Adrenal gland (tissue), 12 donors: ENCODE data around the gene PARD6B. TPM values are rescaled to one million over a fixed set of nuclear protein-coding genes. Genes with fewer than 3 reads are reported as not detected.

Experiments
- DNase-seq, 7 donors: peaks; one replicate each; pipeline ENCODE4 v3.0.0-alpha.2; 2019 to 2020
- H3K27ac ChIP-seq, 5 donors: fragments of 200-600 bp; sonication (generic) in 4 of 5; 1 replicate in 3 of 5; 2 replicates in 2 of 5; pipeline versions ENCODE4 v1.5.1 to v1.8.0; 2016 to 2020; ENCODE audit warnings: mild to moderate bottlenecking in 1 of 5
- H3K27me3 ChIP-seq: fragments of 200-600 bp; 2 replicates; pipeline ENCODE4 v1.8.0; 2021
- H3K36me3 ChIP-seq, 2 donors: fragments of 200-600 bp; replicated peaks in 1 of 2; 1 replicate in 1 of 2; 2 replicates in 1 of 2; pipeline versions ENCODE4 v1.5.1 to v1.8.0; 2018 to 2022
- H3K4me1 ChIP-seq, 2 donors: fragments of 200-600 bp; replicated peaks in 1 of 2; 1 replicate in 1 of 2; 2 replicates in 1 of 2; pipeline versions ENCODE4 v1.5.1 to v1.8.0; 2018 to 2021
- H3K4me3 ChIP-seq, 4 donors: fragments of 200-600 bp; sonication (generic) in 3 of 4; one replicate each; pipeline ENCODE4 v1.5.1; 2016 to 2018
- H3K9me3 ChIP-seq, 3 donors: fragments of 200-600 bp; sonication (generic) in 1 of 3; replicated peaks in 1 of 3; 1 replicate in 2 of 3; 2 replicates in 1 of 3; pipeline versions ENCODE4 v1.5.1 to v1.8.0; 2016 to 2021
- CTCF ChIP-seq, 6 experiments: fragments of 450-650 bp in 4 of 6; fragments of 200-600 bp in 2 of 6; sonication (generic) in 1 of 6; IDR thresholded peaks; 1 replicate in 5 of 6; 2 replicates in 1 of 6; pipeline versions ENCODE4 v1.5.1 to v1.8.0; 2016 to 2021; ENCODE audit warnings: antibody characterized with exemption in 6 of 6, mild to moderate bottlenecking in 2 of 6, moderate library complexity in 1 of 6
- POLR2A ChIP-seq, 2 donors: fragments of 450-650 bp; IDR thresholded peaks; one replicate each; pipeline ENCODE4 v1.6.1; 2017; ENCODE audit warnings: antibody characterized with exemption in 2 of 2, mild to moderate bottlenecking in 2 of 2, moderate library complexity in 1 of 2
- WGBS, 4 donors: extraction: QIAGEN DNeasy Blood & Tissue Kit in 2 of 4; methylation state at CpG; one replicate each; pipeline versions ENCODE4 v1.1.5 to v1.1.7; 2013 to 2017; 5-methylcytosine and 5-hydroxymethylcytosine counted together
- intact Hi-C, 2 donors: fragments of 100-400 bp; cut with DNase I; formaldehyde crosslinking; loops; one replicate each; pipeline versions ENCODE4 v1.14.1 to v1.15.0; 2022 to 2023
- polyA plus RNA-seq, 3 donors: library from polyadenylated mRNA; stranded (reverse); fragments of 200-250 nt in 2 of 3; fragments of 350-450 nt in 1 of 3; fragmentation: Illumina TruSeq in 1 of 3; extraction: RNeasy Lipid Tissue Mini Kit (QIAGEN cat#74804) in 1 of 3; gene quantifications; one replicate each; pipeline ENCODE4 v1.2.3, GENCODE V29; 2013 to 2014
- total RNA-seq, 9 donors: library from RNA; depleted of rRNA in 4 of 9; stranded (reverse); fragments of >200 nt in 4 of 9; fragments of 120-200 nt in 1 of 9; fragmentation: NEBNext Ultra II Directional in 1 of 9; extraction: Animal tissue kit (Norgen Biotek cat#: 25700) in 1 of 9; gene quantifications; one replicate each; pipeline versions ENCODE4 v1.1.0 to v1.2.4, GENCODE V29; 2013 to 2023
- donor health status: healthy with polysubstance abuse.
- donor health status: Bipolar disorder and iron deficiency.
- donor health status: DM: yes; HTN: yes; CAD: no.
- donor health status: DM: no; HTN: no; CAD: no.
- donor health status: DM: no; HTN: no; CAD: no.
- donor health status: DM: yes; HTN: yes; CAD: no.

The PARD6B gene
- total and polyA plus RNA-seq, 12 donors, result 1.1 to 10.8 (median 5.3) TPM

DNA sequence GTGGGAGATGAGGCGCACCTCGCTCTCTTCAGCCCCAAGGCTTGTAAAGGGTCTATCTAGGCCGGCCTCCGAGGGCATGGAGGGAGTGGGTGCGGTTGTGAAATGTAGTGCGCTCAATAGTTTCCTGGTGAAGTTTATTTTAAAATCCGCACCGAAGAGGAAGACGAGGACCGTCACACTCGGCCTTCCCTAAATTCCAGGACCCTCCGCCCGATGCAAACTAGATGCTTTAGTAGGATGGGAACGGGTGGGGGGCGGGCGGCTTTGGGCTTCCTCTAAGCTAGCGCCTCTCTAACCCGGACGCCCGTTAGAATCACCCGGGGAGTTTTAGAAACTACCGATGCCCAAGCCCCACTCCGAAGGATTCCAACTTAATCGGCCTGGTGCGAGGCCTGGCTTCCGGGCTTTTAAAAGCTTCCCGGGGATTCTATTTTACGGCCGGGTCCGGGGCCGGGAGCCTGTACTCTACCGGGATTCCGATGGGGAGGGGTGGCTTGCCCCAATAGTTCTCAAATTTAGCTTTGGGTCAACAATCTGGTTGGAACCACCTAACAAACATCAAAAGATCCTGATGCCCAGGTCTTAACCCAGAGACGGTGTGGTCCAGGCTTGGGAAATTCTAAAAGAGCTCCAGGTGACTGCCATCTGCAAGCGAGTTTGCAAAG lies 62.9 kb downstream of the PARD6B start:
- Histone ChIP-seq H3K4me3 (peak overlapping the region in 1 of 4 donors; percentile 92), H3K9me3 (no peaks in the 10 kb centered on the region), H3K36me3 (no peaks in the 10 kb centered on the region), H3K4me1 (peaks cover 3 to 20% of the 10 kb centered on the region in 2 donors), H3K27me3 (no peaks in the 10 kb centered on the region), H3K27ac (no peak overlapping the region)
- peak in 2 of 6 experiments; percentile 20 to 39 for TF ChIP-seq CTCF (IDR thresholded peaks at IDR 0.05)
- no peak for TF ChIP-seq POLR2A (IDR thresholded peaks at IDR 0.05)
- DNase-seq, result peak in 2 of 7 donors; percentile 24 to 31
- WGBS, 4 donors, result 16 to 19% (median 18%) methylated on average over 16 to 35 of the region's 35 CpGs
- intact Hi-C loops, result loop anchor here (5.0 to 10.0 kb wide), 2 partner anchors 133 to 510 kb away; no protein-coding TSS in a partner anchor

GRCh38 chr20:50794846-50795634 lies 63.7 kb downstream of the PARD6B start, which contains the start of gene BCAS4:
Gene BCAS4 (plus strand): TSS chr20:50795061. CDS start chr20:50795084, 23 bp downstream.
- H3K4me1 ChIP-seq, result peaks cover 3 to 20% of the 10 kb centered on the region in 2 donors
- DNase-seq, result peak; percentile 42 to 77 (median 69)
- no peaks in the 10 kb centered on the region for H3K27me3 ChIP-seq
- intact Hi-C loops, result loop anchor here (5.0 to 10.0 kb wide), 3 partner anchors 132 to 512 kb away; no protein-coding TSS in a partner anchor
- H3K27ac ChIP-seq, result peak within 1 kb of the TSS in 3 of 5 donors; percentile 11 to 44 (median 39)
- H3K9me3 ChIP-seq, result no peaks in the 10 kb centered on the region
- no peaks in the 10 kb centered on the region for H3K36me3 ChIP-seq
- WGBS, 4 donors, result 0 to 4% (median 1%) methylated on average over 14 to 92 of the region's 92 CpGs
- peak in 4 of 6 experiments; percentile 12 to 98 (median 93) for TF ChIP-seq CTCF (IDR thresholded peaks at IDR 0.05)
- no peak for TF ChIP-seq POLR2A (IDR thresholded peaks at IDR 0.05)
- peak within 1 kb of the TSS; percentile 48 to 92 (median 63) for H3K4me3 ChIP-seq

DNA sequence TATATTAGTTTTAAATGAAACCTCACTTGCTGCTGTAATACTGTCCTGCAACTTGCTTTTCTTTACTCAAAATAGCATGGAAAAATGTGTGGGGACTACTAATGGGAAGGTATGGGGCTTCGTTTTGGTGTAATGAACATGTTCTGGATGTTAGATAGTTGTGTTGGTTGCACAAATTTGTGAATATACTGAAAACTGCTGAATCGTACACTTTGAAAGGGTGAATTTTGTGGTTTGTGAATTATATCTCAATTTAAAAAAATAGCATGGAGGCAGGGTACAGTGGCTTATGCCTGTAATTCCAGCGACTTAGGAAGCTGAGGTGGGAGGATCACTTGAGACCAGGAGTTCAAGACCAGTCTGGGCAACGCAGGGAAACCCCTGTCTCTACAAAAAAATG lies 65.8 kb downstream of the PARD6B start:
- intact Hi-C loops, result loop anchor here (5.0 to 10.0 kb wide), 2 partner anchors 508 to 510 kb away; no protein-coding TSS in a partner anchor
- no peaks in the 10 kb centered on the region for H3K9me3 ChIP-seq
- no peaks in the 10 kb centered on the region for H3K27me3 ChIP-seq
- no peaks in the 10 kb centered on the region for H3K36me3 ChIP-seq
- DNase-seq, result no peak
- no peak overlapping the region for H3K4me3 ChIP-seq
- no peak overlapping the region for H3K27ac ChIP-seq
- TF ChIP-seq CTCF (IDR thresholded peaks at IDR 0.05) (no peak), POLR2A (IDR thresholded peaks at IDR 0.05) (no peak)
- WGBS, 4 donors, result 85 to 92% (median 87%) methylated on average over 4 of the region's 4 CpGs
- peaks cover 0 to 12% of the 10 kb centered on the region in 2 donors for H3K4me1 ChIP-seq

- DNase-seq, result no peak
- H3K4me3 ChIP-seq, result no peak overlapping the region
- H3K36me3 ChIP-seq, result no peaks in the 10 kb centered on the region
- WGBS, 4 donors, result 85 to 92% (median 91%) methylated on average over 5 to 7 of the region's 7 CpGs
- H3K27ac ChIP-seq, result no peak overlapping the region
- no peaks in the 10 kb centered on the region for H3K9me3 ChIP-seq
- intact Hi-C loops, result loop anchor here (5.0 to 10.0 kb wide), 2 partner anchors 506 to 509 kb away; no protein-coding TSS in a partner anchor
- no peaks in the 10 kb centered on the region for H3K27me3 ChIP-seq
- peaks cover 0 to 12% of the 10 kb centered on the region in 2 donors for H3K4me1 ChIP-seq
- no peak for TF ChIP-seq CTCF (IDR thresholded peaks at IDR 0.05)
- TF ChIP-seq POLR2A (IDR thresholded peaks at IDR 0.05), result no peak
Measured at GRCh38 chr20:50798650-50799049, 67.3 kb downstream of the PARD6B start.
